Forelimb muscle (tissue), 1 donor: Measurements from ENCODE around the gene NAGK. TPM values are rescaled to one million over a fixed set of nuclear protein-coding genes. Genes with fewer than 3 reads are reported as not detected.
"Not testable (repeated sequence)": the region's sequence is repeated elsewhere in the genome, so short reads cannot be mapped to it uniquely, and the experiment has no call there.

ENCODE experiments used
- DNase-seq: peaks from one replicate; pipeline ENCODE4 v3.0.0-alpha.2; 2013; ENCODE audit warnings: low read depth
- polyA plus RNA-seq: library from polyadenylated mRNA; unstranded; fragments of 120-200 nt; gene quantifications from one replicate; pipeline ENCODE4 v1.2.1, GENCODE V29; 2013; ENCODE audit not compliant: insufficient read length

The NAGK gene
- polyA plus RNA-seq, 1 donor = 68.9 TPM

DNA sequence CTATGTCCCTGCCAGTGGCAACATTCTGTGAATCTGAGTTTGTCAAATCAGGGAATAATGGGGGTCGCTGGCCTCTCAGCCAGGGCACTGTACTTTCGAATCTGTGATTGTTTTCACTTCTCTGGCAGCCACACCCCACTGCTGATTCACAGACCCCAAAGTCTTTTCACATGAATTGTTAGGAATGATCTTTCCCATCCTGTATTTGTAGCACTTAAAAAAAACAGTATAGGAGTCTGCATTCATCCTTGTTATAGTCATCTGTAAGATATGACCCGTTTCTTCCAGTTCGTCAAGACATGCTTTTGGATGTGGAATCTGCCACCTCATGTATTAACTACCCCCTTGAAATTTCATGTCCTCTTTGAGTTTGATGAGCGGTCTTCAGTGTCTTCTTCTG is 928 bp downstream of the NAGK start:
- DNase-seq = no peak

GRCh38 chr2:71070294-71071093 is 2.0 kb downstream of the NAGK start:
- DNase-seq = no peak

GRCh38 chr2:71071681-71072398 is 3.4 kb downstream of the NAGK start:
- no peak for DNase-seq

GRCh38 chr2:71072492-71072891 is 4.0 kb downstream of the NAGK start:
- DNase-seq = no peak

DNA sequence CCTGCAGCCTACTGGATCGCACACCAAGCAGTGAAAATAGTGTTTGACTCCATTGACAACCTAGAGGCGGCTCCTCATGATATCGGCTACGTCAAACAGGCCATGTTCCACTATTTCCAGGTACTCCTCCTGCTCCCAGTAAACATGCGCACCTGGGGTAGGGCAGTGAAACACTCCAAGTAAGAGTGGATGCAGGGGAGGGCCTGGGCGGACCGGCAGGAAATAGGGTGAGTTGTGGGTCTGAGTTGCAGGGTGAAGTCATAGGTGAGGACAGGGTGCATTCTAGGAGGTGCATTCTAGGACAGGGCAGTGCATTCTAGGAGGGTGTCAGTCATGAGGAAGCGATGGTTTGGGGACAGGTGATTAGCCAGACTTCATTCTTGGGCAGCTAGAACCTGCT is 5.0 kb downstream of the NAGK start:
- DNase-seq = no peak

- no peak for DNase-seq
Observed at GRCh38 chr2:71074893-71075395, 6.5 kb downstream of the NAGK start.

- no peak for DNase-seq
Observed at GRCh38 chr2:71078624-71079023, 10.2 kb downstream of the NAGK start.

DNA sequence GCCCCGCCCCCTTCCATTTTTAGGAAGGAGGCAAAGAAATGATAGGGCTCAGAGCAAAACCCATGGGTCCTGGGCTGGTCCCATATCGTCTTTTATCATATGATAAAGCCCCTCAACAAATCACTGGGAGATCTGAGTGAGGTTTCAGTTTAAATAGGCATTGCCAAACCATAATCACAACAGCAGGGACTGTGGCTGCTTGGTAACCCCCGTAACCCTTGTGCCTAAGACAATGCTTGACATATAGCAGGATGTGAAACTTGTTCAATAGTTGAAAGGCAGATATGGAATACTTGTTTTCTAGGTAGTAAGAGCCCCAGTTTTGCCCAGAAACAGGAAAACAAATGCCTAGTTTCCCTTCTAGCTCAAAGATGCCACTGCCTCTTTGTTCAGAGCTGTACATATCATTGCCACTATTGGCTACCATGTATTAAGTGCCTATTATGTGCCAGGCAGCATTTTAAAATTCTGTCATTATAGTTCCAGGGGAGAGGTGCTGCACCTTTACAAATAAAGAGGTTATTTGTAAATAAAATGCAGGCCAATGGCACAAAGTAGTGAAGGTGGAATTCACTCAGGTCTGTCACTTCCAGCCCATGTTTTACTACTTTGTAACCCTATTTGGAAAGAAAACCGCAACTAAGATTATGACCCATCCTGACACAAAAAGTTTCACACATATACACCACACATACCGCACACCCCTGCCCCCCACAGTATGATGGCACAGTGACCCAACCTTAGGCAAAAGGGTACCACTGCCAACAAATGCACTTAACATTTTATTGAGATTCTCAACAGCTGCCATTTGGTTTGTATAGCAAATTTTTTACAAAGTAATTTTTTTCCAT is 14.2 kb downstream of the NAGK start:
- DNase-seq = no peak

GRCh38 chr2:71083297-71083696 is 14.8 kb downstream of the NAGK start:
- not testable (repeated sequence) for DNase-seq

DNA sequence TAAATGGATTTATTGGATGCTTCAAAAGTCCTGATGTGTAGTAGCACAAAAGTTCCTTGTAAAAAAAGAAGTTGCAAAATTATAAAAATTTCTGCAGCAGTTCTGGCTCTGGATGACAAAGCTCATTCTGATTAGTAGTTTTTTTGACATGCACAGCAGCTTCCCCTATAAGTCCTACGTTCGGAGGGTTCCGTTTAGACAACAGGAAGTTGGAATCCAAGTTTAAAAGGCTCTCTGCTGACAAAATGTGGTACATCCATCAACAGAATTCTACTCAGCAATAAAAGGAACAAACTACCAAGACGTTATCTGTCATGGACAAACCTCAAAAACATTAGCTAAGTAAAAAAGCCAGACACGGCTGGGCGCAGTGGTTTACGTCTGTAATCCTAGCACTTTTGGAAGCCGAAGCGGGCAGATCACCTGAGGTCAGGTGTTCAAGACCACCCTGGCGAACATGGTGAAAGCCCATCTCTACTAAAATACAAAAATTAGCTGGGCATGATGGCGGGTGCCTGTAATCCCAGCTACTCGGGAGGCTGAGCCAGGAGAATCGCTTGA is 15.4 kb downstream of the NAGK start:
- DNase-seq = not testable (repeated sequence)

GRCh38 chr2:71085325-71086003 is 17.0 kb downstream of the NAGK start:
- DNase-seq = not testable (repeated sequence)

- DNase-seq = not testable (repeated sequence)
Observed at GRCh38 chr2:71089475-71089874, 21.0 kb downstream of the NAGK start.

DNA sequence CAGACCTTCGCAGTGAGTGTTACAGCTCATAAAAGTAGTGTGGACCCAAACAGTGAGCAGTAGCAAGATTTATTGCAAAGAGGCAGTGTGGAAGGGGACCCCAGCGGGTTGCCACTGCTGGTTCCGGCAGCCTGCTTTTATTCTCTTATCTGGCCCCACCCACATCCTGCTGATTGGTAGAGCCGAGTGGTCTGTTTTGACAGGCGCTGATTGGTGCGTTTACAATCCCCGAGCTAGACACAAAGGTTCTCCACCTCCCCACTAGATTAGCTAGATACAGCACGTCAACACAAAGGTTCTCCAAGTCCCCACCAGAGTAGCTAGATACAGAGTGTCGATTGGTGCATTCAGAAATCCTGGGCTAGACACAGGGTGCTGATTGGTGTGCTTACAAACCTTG is 23.4 kb downstream of the NAGK start:
- not testable (repeated sequence) for DNase-seq

GRCh38 chr2:71092491-71093260 is 24.2 kb downstream of the NAGK start:
- DNase-seq = not testable (repeated sequence)

GRCh38 chr2:71100195-71100964 is 31.9 kb downstream of the NAGK start:
- DNase-seq = no peak

DNA sequence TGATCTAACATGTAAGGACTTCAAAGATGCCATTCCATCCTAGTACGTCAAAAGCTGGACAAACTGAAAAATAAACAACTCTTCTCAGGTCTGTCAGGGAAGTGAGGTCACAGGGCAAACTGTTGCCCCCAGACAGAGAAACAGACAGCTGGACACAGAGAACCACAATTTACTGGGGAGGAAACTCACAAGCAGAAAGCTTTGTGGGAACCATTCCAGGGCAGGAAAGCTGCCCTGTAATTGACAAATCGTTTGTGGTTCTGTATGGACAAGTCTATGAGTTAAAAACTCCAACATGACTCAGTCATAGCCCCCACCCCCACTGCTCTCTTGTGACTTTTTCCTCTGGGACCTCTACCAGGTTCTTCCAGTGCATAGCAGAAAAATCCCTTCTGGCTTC is 33.2 kb downstream of the NAGK start:
- DNase-seq = no peak

- no peak for DNase-seq
Observed at GRCh38 chr2:71102981-71103681, 34.7 kb downstream of the NAGK start.

GRCh38 chr2:71103809-71104208 is 35.4 kb downstream of the NAGK start:
- DNase-seq = no peak

GRCh38 chr2:71106463-71106862 is 38.0 kb downstream of the NAGK start:
- DNase-seq = not testable (repeated sequence)
